GM18499 (cell line): ENCODE data around the gene TACC2.

Experiments
- ATAC-seq: cut with Tn5 transposase; IDR thresholded peaks from one replicate; pipeline ENCODE4 v1.9.1; 2021; ENCODE audit warnings: moderate number of reproducible peaks; ENCODE audit not compliant: insufficient read depth, unreplicated experiment

TACC2 gene

DNA sequence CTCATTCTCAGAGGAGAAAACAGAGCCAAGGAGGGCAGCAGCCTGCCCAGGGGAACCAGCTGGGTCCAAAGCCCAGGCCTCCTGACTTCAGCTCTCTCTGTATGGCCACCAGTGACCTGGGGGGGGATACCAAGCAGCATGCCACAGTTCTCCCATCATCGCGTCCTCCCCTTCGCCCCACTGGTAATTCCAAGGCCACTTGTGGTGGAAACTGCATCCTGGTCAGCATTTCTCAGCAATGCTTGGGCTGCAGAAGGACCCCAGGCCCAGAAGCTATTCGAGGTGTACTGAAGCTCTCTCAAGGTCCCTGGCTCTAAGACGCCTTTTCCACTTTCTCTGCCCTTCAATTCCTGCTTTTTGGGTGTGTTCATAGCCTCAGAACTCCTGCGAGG, 309.2 kb downstream of the TACC2 start:
- ATAC-seq: no peak

DNA sequence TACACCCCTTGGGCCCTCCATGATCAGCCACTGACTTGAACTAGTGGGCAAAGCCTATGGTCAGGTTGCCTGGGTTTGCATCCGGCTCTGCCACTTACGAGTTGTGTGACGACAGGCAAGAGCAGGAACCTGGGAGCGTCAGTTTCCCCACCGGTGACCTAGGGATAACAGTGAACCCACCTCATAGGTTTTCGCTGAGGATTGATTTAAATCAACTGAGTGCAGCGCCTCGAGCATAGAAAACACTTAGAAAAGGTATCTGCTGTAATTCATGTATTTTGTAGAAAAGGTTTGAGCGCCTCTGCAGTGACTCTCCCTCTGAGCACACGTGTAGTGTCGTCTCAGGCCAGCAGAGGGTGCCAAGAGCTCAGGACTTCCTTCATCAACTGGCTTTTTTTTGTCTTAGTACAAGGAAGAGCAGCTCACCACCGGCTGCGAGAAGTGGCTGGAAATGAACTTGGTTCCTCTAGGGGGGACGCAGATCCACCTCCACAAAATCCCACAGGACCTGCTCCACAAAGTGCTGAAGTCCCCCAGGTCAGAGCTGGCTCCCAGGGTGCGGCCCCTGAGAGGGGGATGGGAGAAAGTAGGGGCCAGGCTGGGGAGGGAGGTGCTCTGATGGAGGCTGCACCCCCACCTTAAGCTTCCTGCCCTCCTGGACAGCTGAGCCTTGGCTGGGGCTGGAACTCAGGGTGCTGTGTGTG, 309.8 kb downstream of the TACC2 start:
- ATAC-seq: no peak

DNA sequence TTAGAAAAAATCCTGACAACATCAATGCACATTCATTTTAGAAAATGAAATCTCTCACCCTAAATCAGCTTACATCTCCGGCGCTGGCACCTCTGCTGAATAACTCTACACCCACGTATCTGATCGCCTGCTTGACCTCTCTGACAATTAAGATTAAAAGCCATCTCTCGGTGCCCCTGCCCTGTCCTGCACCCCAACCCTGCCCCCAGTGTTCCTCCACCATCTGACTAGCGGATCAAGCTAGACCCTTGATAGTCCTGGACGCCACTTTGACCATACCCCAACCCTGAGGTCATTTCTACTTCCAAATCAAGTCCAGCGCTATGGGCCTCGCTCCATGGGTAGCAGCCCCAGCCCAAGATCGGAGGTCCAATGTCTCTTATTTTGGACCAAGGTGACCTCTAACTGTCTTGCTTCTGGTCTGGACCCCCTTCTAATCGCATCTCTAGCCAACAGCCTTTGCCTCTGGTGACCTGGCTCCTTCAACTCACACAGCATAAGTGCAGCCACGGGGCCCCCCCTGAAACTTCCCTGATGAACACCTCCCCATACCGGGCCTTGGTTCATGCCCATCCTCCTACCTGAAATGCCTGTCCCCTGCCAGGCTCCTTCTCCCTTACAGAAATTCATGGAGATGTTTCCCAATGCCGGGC, 310.6 kb downstream of the TACC2 start:
- ATAC-seq: no peak

DNA sequence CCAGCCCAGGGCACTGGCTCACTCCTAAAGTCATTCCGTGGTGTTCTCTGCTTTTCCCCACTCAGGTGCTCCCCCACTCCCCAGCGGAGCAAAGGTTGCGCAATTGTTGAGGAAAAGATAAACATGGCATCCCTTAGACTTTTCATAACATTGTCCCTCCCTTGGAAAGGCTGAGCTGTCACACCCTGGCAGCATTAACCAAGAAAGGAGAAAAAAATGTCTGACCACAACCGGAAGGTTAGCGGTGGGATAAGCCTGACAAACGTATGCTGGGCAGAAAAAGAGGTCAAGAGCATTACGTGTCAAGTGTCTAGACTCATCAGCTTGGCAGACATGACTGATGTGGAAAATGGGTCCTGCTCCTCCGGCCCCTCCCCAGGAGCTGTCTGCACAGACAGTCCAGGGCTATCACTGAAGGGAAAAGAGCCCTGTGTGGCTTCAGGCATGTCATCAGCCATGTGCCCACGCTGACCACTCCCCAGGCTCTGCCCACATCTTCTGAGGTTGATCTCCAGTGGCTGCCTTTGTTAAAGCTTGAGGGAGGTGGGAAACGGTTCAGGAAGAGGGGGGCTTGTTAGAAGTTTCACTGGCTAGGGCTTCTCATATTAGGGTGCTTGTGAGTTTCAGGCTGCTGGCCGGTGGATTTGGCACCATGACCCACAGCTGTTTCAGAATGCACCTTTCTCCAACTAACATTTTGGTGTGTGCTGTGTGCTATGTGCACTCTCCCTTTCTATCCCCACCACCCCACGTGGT, 312.3 kb downstream of the TACC2 start:
- ATAC-seq: no peak

DNA sequence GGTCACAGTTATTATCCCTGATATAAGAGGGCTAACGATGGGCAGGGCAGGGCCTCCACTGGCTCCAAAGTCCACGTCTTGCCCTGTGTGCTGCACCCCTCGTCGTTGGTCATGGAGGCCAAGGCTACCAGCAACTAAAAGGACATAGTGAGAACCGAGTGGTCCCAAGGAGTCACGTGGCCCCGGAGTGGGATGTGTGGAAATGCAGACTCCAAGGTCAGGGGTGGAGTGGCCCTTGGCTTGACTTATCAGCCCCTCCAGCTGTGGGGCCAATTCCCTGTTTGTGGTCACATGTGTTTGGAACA, 312.8 kb downstream of the TACC2 start:
- ATAC-seq: no peak

DNA sequence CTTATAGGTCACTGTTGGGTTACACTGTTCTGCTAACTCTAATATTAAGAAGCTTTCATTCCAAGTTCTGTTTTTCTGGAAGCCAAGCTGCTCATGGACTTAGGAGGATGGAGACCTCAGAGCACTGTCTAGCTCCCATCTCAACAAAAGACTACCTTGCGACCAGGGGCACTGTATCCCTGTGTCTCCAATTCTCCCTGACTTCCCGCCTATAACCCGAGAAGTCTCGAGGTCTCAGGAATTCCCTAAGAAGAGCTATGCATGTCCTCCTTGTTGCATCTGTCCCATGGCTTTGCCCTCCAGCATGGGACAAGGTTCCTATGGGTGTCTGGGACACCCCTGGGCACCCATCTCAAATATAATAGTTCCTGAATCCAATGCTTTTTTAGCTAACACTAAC, 313.4 kb downstream of the TACC2 start:
- no peak for ATAC-seq

DNA sequence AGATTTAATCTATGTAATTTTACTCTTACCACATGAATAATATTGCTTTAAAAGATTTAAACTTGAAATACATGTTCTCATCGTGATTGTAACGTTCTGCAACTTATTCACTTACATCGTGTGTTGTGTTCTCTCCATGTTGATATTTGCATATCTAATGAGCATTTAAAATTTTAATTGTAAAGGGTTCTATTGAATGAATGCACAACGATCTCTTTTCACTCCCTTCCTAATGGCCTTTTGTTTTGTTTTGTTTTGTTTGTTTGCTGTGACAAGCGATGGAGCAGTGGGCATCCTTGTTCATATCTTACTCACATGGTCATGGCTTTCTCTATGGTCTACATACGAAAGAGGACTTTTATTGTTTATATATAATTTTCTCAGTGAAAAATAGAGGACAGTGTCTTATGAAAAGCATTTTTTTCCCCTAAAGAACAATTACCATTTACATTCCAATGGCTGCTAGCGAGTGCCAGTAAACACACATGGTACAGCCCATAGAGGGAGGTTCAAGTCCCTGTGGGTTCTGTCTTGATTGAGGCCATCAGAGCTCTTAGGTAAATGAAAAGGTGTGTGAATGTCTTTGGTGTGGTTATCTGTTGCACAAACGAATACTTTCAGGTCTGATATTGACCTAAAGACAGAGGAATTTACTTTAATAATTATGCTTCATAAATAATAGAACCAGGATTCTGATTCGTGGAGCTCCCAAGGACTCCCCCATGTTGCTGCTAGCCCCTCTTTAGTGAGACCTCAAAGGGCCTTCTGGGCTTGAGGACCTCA, 314.5 kb downstream of the TACC2 start:
- ATAC-seq: no peak
